RPMI7951 (cell line): Measurements from ENCODE around the gene MTG2. TPM values are rescaled to one million over a fixed set of nuclear protein-coding genes. Genes with fewer than 3 reads are reported as not detected.
A peak's percentile ranks its signal among the peaks of the same experiment; 100 is the strongest.

Experiments
- DNase-seq: peaks from one replicate; pipeline ENCODE4 v3.0.0-alpha.2; 2012; ENCODE audit warnings: low read depth
- total RNA-seq: library from RNA; depleted of rRNA; stranded (reverse); fragments of >200 nt; shearing (Covaris generic); gene quantifications from 2 replicates; pipeline ENCODE4 v1.2.3, GENCODE V29; 2014; rRNA removed

MTG2 gene
- 21.1 and 28.1 TPM in 2 replicates for total RNA-seq

- peak; percentile 97 for DNase-seq
These were observed at the start of gene MTG2 for GRCh38 chr20:62182469-62183425. Gene MTG2 (plus strand): TSS chr20:62183028. CDS start chr20:62193421, 10,393 bp downstream.

GRCh38 chr20:62133051-62133845 lies 49.6 kb upstream of the MTG2 start:
- peak; percentile 28 for DNase-seq

- DNase-seq, result no peak
These were observed 49.0 kb upstream of the MTG2 start for GRCh38 chr20:62133864-62134263.

- peak; percentile 37 for DNase-seq
These were observed 48.0 kb upstream of the MTG2 start for GRCh38 chr20:62134735-62135231.

GRCh38 chr20:62135573-62136266 lies 47.1 kb upstream of the MTG2 start:
- DNase-seq, result no peak

GRCh38 chr20:62136283-62137091 lies 46.3 kb upstream of the MTG2 start:
- peak; percentile 69 for DNase-seq

GRCh38 chr20:62137092-62137384 lies 45.8 kb upstream of the MTG2 start:
- no peak for DNase-seq

GRCh38 chr20:62137478-62138203 lies 45.2 kb upstream of the MTG2 start:
- no peak for DNase-seq

- no peak for DNase-seq
These were observed 44.7 kb upstream of the MTG2 start for GRCh38 chr20:62138204-62138543.

- DNase-seq, result no peak
These were observed 43.9 kb upstream of the MTG2 start for GRCh38 chr20:62138912-62139311.

- DNase-seq, result no peak
These were observed 43.2 kb upstream of the MTG2 start for GRCh38 chr20:62139636-62140035.

GRCh38 chr20:62141043-62141396 lies 41.8 kb upstream of the MTG2 start:
- no peak for DNase-seq

- peak; percentile 33 for DNase-seq
These were observed 41.2 kb upstream of the MTG2 start for GRCh38 chr20:62141397-62142251.

GRCh38 chr20:62142252-62143080 lies 40.4 kb upstream of the MTG2 start:
- peak; percentile 19 for DNase-seq

- DNase-seq, result peak; percentile 91
These were observed 39.5 kb upstream of the MTG2 start, which contains the start of the genes PSMA7 and SS18L1 for GRCh38 chr20:62143081-62143956. Gene PSMA7 (minus strand): TSS chr20:62143394. CDS start chr20:62143303, 91 bp downstream. Gene SS18L1 (plus strand): TSS chr20:62143769. CDS start chr20:62143821, 52 bp downstream.

GRCh38 chr20:62143957-62144825 lies 38.6 kb upstream of the MTG2 start:
- DNase-seq, result peak; percentile 77

GRCh38 chr20:62145688-62146018 lies 37.2 kb upstream of the MTG2 start:
- no peak for DNase-seq
